ENCODE measurements around the gene RBX1.

RBX1 gene

GRCh38 chr22:41021613-41022454 lies 70.7 kb downstream of the RBX1 start:
- peaks cover 5% of the 10 kb centered on the region for H3K36me3 Mint-ChIP-seq
- peak overlapping the region; percentile 99 for H3K4me3 Mint-ChIP-seq
- ATAC-seq (ENCODE audit: low read depth) (peak; percentile 69), DNase-seq (ENCODE audit: low spot score in 2 of 2) (peak; percentile 40 to 67)
- no peaks in the 10 kb centered on the region for H3K9me3 Mint-ChIP-seq
- H3K4me1 Mint-ChIP-seq = peaks cover 15% of the 10 kb centered on the region
- H3K27me3 Mint-ChIP-seq = no peaks in the 10 kb centered on the region
- peak overlapping the region; percentile 93 for H3K27ac Mint-ChIP-seq

GRCh38 chr22:41022470-41023298 lies 71.5 kb downstream of the RBX1 start:
- H3K36me3 Mint-ChIP-seq = peaks cover 5% of the 10 kb centered on the region
- peak overlapping the region; percentile 99 for H3K4me3 Mint-ChIP-seq
- peaks cover 15% of the 10 kb centered on the region for H3K4me1 Mint-ChIP-seq
- DNase-seq (ENCODE audit: low spot score in 2 of 2) (peak; percentile 70 to 77), ATAC-seq (ENCODE audit: low read depth) (peak; percentile 82)
- no peaks in the 10 kb centered on the region for H3K9me3 Mint-ChIP-seq
- peak overlapping the region; percentile 93 for H3K27ac Mint-ChIP-seq
- H3K27me3 Mint-ChIP-seq = no peaks in the 10 kb centered on the region
